Endodermal cell (in vitro differentiated cells): ENCODE measurements around the gene CKS2. TPM values are rescaled to one million over a fixed set of nuclear protein-coding genes. Genes with fewer than 3 reads are reported as not detected.

ENCODE experiments used
- DNase-seq: peaks from one replicate; pipeline ENCODE4 v3.0.0-alpha.2; 2017
- H3K27ac ChIP-seq: 2 replicates; pipeline ENCODE4 v1.5.1; 2013; ENCODE audit warnings: mild to moderate bottlenecking, low read depth, low read length, moderate library complexity
- H3K27me3 ChIP-seq: 2 replicates; pipeline ENCODE4 v1.6.1; 2013; ENCODE audit warnings: mild to moderate bottlenecking, low read length, moderate library complexity; ENCODE audit not compliant: insufficient read depth, control insufficient read depth, poor library complexity, severe bottlenecking
- H3K36me3 ChIP-seq: 2 replicates; pipeline ENCODE4 v1.7.0; 2013; ENCODE audit warnings: mild to moderate bottlenecking, low read length, moderate library complexity; ENCODE audit not compliant: control insufficient read depth, insufficient read depth
- H3K4me1 ChIP-seq: one replicate; pipeline ENCODE4 v1.7.0; 2013; ENCODE audit warnings: low read length; ENCODE audit not compliant: control insufficient read depth, insufficient read depth
- H3K4me3 ChIP-seq: 2 replicates; pipeline ENCODE4 v1.5.1; 2013; ENCODE audit warnings: mild to moderate bottlenecking, low read length, moderate library complexity
- H3K9ac ChIP-seq: 2 replicates; pipeline ENCODE4 v1.6.1; 2013; ENCODE audit warnings: mild to moderate bottlenecking, low read length, moderate library complexity; ENCODE audit not compliant: poor library complexity, severe bottlenecking; ENCODE audit errors: extremely low read depth
- H3K9me3 ChIP-seq: 2 replicates; pipeline ENCODE4 v1.6.1; 2013; ENCODE audit warnings: mild to moderate bottlenecking, low read length, moderate library complexity; ENCODE audit not compliant: control insufficient read depth
- H3K27ac Mint-ChIP-seq: 2 replicates; pipeline ENCODE4 v1.8.0; 2020; ENCODE audit warnings: mixed read lengths
- H3K27me3 Mint-ChIP-seq: 2 replicates; pipeline ENCODE4 v1.8.0; 2021; ENCODE audit warnings: mild to moderate bottlenecking, mixed read lengths; ENCODE audit not compliant: insufficient read depth
- H3K36me3 Mint-ChIP-seq: 2 replicates; pipeline ENCODE4 v1.8.0; 2020; ENCODE audit warnings: low read depth, mixed read lengths
- H3K4me1 Mint-ChIP-seq: 2 replicates; pipeline ENCODE4 v1.8.0; 2020; ENCODE audit warnings: mixed read lengths
- H3K4me3 Mint-ChIP-seq: 2 replicates; pipeline ENCODE4 v1.8.0; 2020; ENCODE audit warnings: mild to moderate bottlenecking, moderate library complexity, mixed read lengths
- H3K9me3 Mint-ChIP-seq: 2 replicates; pipeline ENCODE4 v1.8.0; 2020; ENCODE audit warnings: mild to moderate bottlenecking, mixed read lengths
- CTCF ChIP-seq: fragments of 200-600 bp; sonication (generic); conservative IDR thresholded peaks from 2 replicates; pipeline ENCODE4 v1.5.0; 2021; ENCODE audit warnings: antibody characterized with exemption, mild to moderate bottlenecking
- WGBS, 2 experiments: methylation state at CpG; one replicate each; pipeline versions ENCODE4 v1.1.5 to v1.1.7; 2013; ENCODE audit warnings: missing lambda C conversion rate in 2 of 2, mixed read lengths in 1 of 2; ENCODE audit not compliant: insufficient coverage in 1 of 2, insufficient read length in 1 of 2; 5-methylcytosine and 5-hydroxymethylcytosine counted together
- total RNA-seq, 2 donors: library from RNA; stranded (reverse); fragmentation: NEBNext Ultra II Directional in 1 of 2; extraction: Animal tissue kit (Norgen Biotek cat#: 25700) in 1 of 2; gene quantifications; 2 replicates in 1 of 2; 3 replicates in 1 of 2; pipeline ENCODE4 v1.2.1, GENCODE V29; 2021

Gene CKS2
- total RNA-seq, 2 donors from 2014 or later = 163 to 209 TPM

GRCh38 chr9:89362647-89363310 lies 51.8 kb downstream of the CKS2 start:
- H3K9me3 Mint-ChIP-seq = no peaks in the 10 kb centered on the region
- peaks cover 33% of the 10 kb centered on the region for H3K4me1 Mint-ChIP-seq
- peaks cover 19% of the 10 kb centered on the region for H3K4me1 ChIP-seq
- no peak overlapping the region for H3K27ac Mint-ChIP-seq
- H3K27me3 Mint-ChIP-seq = no peaks in the 10 kb centered on the region
- DNase-seq = no peak
- no peak overlapping the region for H3K27ac ChIP-seq
- WGBS, 2 experiments = 91 to 94% methylated on average over 5 to 10 of the region's 10 CpGs
- H3K9me3 ChIP-seq = no peaks in the 10 kb centered on the region
- H3K4me3 ChIP-seq = no peak overlapping the region
- peaks cover 35% of the 10 kb centered on the region for H3K36me3 Mint-ChIP-seq
- TF ChIP-seq CTCF = no peak
- H3K36me3 ChIP-seq = peaks cover 27% of the 10 kb centered on the region
- H3K9ac ChIP-seq = no peak overlapping the region
- no peak overlapping the region for H3K4me3 Mint-ChIP-seq
- H3K27me3 ChIP-seq = no peaks in the 10 kb centered on the region

- peaks cover 18% of the 10 kb centered on the region for H3K4me1 ChIP-seq
- peaks cover 27% of the 10 kb centered on the region for H3K36me3 ChIP-seq
- no peaks in the 10 kb centered on the region for H3K27me3 Mint-ChIP-seq
- DNase-seq = no peak
- H3K27me3 ChIP-seq = no peaks in the 10 kb centered on the region
- WGBS, 2 experiments = 95% methylated on average over 5 to 6 of the region's 6 CpGs
- H3K9me3 Mint-ChIP-seq = no peaks in the 10 kb centered on the region
- H3K4me1 Mint-ChIP-seq = peaks cover 31% of the 10 kb centered on the region
- no peak overlapping the region for H3K9ac ChIP-seq
- no peak overlapping the region for H3K4me3 ChIP-seq
- H3K9me3 ChIP-seq = no peaks in the 10 kb centered on the region
- no peak overlapping the region for H3K27ac ChIP-seq
- no peak for TF ChIP-seq CTCF
- H3K27ac Mint-ChIP-seq = no peak overlapping the region
- no peak overlapping the region for H3K4me3 Mint-ChIP-seq
- peaks cover 33% of the 10 kb centered on the region for H3K36me3 Mint-ChIP-seq
These were observed 52.3 kb downstream of the CKS2 start for GRCh38 chr9:89363311-89363670.

- Mint-ChIP-seq H3K27ac (no peak overlapping the region), H3K4me3 (no peak overlapping the region), H3K36me3 (peaks cover 25% of the 10 kb centered on the region), H3K27me3 (no peaks in the 10 kb centered on the region), H3K4me1 (peaks cover 24% of the 10 kb centered on the region), H3K9me3 (no peaks in the 10 kb centered on the region)
- no peak overlapping the region for H3K27ac ChIP-seq
- no peaks in the 10 kb centered on the region for H3K27me3 ChIP-seq
- H3K36me3 ChIP-seq = peaks cover 21% of the 10 kb centered on the region
- DNase-seq = no peak
- no peak for TF ChIP-seq CTCF
- 94 to 96% methylated on average over 8 to 9 of the region's 9 CpGs for WGBS, 2 experiments
- H3K9me3 ChIP-seq = no peaks in the 10 kb centered on the region
- H3K4me3 ChIP-seq = no peak overlapping the region
- no peak overlapping the region for H3K9ac ChIP-seq
- peaks cover 12% of the 10 kb centered on the region for H3K4me1 ChIP-seq
These were observed 53.1 kb downstream of the CKS2 start for GRCh38 chr9:89363921-89364665.
